ENCODE data around the gene CLIC5.

Gene CLIC5

DNA sequence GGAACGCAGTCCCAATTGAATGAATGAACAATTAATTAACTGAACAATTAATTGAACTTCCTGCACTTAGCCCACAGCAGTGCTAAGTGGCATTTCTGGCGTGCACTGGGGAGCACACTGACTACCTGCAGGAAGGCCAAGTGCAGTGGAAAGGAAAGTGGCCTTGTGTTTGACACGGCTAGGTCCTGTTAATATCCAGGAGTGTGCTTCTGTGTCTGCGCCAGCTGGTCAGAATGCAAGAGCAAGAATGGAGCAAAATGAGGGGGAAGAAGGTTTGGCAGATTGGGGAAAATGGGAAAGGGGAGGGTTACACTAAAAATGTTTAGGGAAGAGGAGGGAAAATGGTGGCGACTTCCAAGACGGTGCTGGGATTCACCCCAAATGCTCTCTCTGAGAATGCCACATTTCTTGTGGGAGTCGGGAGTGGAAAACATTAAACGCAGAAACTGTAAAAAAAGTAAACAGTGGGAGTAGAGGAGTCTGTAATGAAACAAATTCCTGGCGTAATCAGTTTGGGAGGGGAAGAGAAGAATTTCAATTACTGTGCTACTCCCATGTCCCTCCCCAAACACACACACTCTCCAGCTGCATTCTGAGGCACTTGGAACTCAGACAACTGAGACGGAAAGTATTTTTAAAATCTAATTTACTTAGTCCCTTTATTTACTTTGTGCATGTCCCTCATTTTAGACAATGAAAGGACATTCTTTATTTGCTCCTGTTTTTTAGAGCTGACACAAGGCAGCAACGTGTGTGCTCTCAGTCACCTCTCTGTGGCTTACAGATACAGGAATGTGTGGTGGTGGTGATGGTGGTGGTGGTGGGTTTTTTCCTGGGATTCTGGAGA, 64.1 kb downstream of the CLIC5 start:
- H3K4me3 ChIP-seq (ENCODE audit: low read depth, low read length), result no peak overlapping the region
- in situ Hi-C loops (cut with HindIII; ENCODE audit: low sequenced_read_pairs), result no loop called here
- TF ChIP-seq, protein P1, sequence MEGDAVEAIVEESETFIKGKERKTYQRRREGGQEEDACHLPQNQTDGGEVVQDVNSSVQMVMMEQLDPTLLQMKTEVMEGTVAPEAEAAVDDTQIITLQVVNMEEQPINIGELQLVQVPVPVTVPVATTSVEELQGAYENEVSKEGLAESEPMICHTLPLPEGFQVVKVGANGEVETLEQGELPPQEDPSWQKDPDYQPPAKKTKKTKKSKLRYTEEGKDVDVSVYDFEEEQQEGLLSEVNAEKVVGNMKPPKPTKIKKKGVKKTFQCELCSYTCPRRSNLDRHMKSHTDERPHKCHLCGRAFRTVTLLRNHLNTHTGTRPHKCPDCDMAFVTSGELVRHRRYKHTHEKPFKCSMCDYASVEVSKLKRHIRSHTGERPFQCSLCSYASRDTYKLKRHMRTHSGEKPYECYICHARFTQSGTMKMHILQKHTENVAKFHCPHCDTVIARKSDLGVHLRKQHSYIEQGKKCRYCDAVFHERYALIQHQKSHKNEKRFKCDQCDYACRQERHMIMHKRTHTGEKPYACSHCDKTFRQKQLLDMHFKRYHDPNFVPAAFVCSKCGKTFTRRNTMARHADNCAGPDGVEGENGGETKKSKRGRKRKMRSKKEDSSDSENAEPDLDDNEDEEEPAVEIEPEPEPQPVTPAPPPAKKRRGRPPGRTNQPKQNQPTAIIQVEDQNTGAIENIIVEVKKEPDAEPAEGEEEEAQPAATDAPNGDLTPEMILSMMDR (IDR thresholded peaks at IDR 0.05; ENCODE audit: low read depth, low read length), result no peak
- no peak for DNase-seq (ENCODE audit: low read depth, low spot score)

- DNase-seq (ENCODE audit: low read depth, low spot score), result no peak
- no peak overlapping the region for H3K4me3 ChIP-seq (ENCODE audit: low read depth, low read length)
- TF ChIP-seq, protein P1 (IDR thresholded peaks at IDR 0.05; ENCODE audit: low read depth, low read length), result no peak
- in situ Hi-C loops (cut with HindIII; ENCODE audit: low sequenced_read_pairs), result no loop called here
These were observed 66.4 kb downstream of the CLIC5 start for GRCh38 chr6:45949256-45949655.

GRCh38 chr6:45947807-45948206, 67.9 kb downstream of the CLIC5 start:
- in situ Hi-C loops (cut with HindIII; ENCODE audit: low sequenced_read_pairs), result no loop called here
- TF ChIP-seq, protein P1 (IDR thresholded peaks at IDR 0.05; ENCODE audit: low read depth, low read length), result no peak

GRCh38 chr6:45946887-45947286, 68.8 kb downstream of the CLIC5 start:
- no peak overlapping the region for H3K4me3 ChIP-seq (ENCODE audit: low read depth, low read length)
- in situ Hi-C loops (cut with HindIII; ENCODE audit: low sequenced_read_pairs), result no loop called here
- TF ChIP-seq, protein P1 (IDR thresholded peaks at IDR 0.05; ENCODE audit: low read depth, low read length), result no peak
- peak; percentile 39 for DNase-seq (ENCODE audit: low read depth, low spot score)

More at GRCh38 chr6:45947807-45948206, 67.9 kb downstream of the CLIC5 start:
- H3K4me3 ChIP-seq (ENCODE audit: low read depth, low read length), result no peak overlapping the region
- no peak for DNase-seq (ENCODE audit: low read depth, low spot score)

DNA sequence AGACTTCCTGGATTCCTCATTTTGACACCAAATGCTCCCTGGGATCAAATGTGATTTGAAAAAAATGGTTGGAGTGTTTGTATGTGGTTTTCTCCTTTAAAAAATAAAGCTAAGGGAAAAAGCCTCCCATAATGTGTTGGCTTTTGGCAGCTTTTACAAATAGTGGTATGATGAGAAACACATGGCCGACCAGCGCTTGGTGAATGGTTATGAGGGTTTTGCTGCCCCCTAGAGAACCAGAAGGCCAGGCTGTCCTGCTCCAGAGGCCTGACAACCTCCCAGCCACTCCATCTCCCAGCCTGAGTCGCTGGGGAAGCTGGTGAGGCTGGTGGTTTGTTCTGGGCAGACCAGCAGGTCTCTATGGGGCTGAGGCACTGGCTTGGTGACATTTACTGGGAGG, 69.3 kb downstream of the CLIC5 start:
- H3K4me3 ChIP-seq (ENCODE audit: low read depth, low read length), result no peak overlapping the region
- peak; percentile 73 for DNase-seq (ENCODE audit: low read depth, low spot score)
- TF ChIP-seq, protein P1 (IDR thresholded peaks at IDR 0.05; ENCODE audit: low read depth, low read length), result peak; percentile 64
- in situ Hi-C loops (cut with HindIII; ENCODE audit: low sequenced_read_pairs), result no loop called here

DNA sequence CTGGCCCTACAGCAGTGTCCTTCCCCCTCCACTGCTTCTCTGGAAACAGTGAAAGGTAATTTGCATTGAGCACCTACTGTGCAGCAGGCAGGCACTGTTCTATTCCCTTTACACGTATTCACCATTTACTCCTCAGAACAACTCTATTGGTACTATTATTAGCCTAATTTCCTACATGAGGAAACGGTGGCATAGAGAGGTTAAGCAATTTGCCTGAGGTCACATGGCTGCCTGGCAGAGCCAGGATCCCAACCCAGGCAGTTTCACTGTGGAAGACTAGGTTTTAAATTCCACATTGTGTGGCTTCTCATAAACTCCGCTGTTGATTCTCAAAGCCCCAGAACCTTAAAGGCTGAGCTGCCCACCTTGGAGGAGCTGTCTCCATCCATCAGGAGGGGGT, 72.7 kb downstream of the CLIC5 start:
- DNase-seq (ENCODE audit: low read depth, low spot score), result no peak
- TF ChIP-seq, protein P1 (IDR thresholded peaks at IDR 0.05; ENCODE audit: low read depth, low read length), result no peak
- no peak overlapping the region for H3K4me3 ChIP-seq (ENCODE audit: low read depth, low read length)
- in situ Hi-C loops (cut with HindIII; ENCODE audit: low sequenced_read_pairs), result no loop called here

Data from astrocyte of the spinal cord (primary cell).